Prostate gland (tissue), 2 donors: Measurements from ENCODE around the gene OGFRL1.

Experiments used
- POLR2A ChIP-seq: fragments of 450-650 bp; IDR thresholded peaks from one replicate; pipeline ENCODE4 v1.6.1; 2016; ENCODE audit warnings: antibody characterized with exemption, mild to moderate bottlenecking
- TF ChIP-seq, protein P1 (sequence below), 4 experiments: fragments of 200-600 bp in 2 of 4; fragments of 450-650 bp in 2 of 4; sonication (generic) in 2 of 4; IDR thresholded peaks; 1 replicate in 3 of 4; 2 replicates in 1 of 4; pipeline ENCODE4 v1.5.1; 2016 to 2019; ENCODE audit warnings: antibody characterized with exemption in 4 of 4, mild to moderate bottlenecking in 2 of 4, moderate library complexity in 2 of 4

DNA sequence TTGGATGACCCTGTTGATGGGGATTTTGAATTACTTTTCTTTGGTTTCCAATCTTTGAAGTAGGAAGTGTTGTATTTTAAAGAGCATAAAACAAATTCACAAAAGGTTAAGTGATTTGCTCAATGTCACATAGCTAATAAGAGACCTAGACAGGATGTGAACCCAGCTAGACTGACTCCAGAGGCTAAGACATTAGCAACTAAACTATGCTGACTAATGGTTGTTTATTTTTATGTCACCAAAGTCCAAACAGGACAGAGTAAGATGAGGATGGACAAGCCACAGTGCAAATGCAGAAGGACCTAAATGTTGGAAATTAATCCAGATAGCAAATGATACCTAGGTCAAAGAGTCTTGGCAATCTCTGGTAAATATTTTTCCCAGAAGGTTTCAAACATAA is 38.0 kb downstream of the OGFRL1 start:
- TF ChIP-seq, protein P1, sequence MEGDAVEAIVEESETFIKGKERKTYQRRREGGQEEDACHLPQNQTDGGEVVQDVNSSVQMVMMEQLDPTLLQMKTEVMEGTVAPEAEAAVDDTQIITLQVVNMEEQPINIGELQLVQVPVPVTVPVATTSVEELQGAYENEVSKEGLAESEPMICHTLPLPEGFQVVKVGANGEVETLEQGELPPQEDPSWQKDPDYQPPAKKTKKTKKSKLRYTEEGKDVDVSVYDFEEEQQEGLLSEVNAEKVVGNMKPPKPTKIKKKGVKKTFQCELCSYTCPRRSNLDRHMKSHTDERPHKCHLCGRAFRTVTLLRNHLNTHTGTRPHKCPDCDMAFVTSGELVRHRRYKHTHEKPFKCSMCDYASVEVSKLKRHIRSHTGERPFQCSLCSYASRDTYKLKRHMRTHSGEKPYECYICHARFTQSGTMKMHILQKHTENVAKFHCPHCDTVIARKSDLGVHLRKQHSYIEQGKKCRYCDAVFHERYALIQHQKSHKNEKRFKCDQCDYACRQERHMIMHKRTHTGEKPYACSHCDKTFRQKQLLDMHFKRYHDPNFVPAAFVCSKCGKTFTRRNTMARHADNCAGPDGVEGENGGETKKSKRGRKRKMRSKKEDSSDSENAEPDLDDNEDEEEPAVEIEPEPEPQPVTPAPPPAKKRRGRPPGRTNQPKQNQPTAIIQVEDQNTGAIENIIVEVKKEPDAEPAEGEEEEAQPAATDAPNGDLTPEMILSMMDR (IDR thresholded peaks at IDR 0.05): no peak
- TF ChIP-seq POLR2A: no peak
